VCaP (cell line): Measurements from ENCODE around the gene ACTA2.

Experiments used
- H3K27ac ChIP-seq: fragments of 450-650 bp; 2 replicates; pipeline ENCODE4 v1.5.1; 2017
- CTCF ChIP-seq: fragments of 450-650 bp; conservative IDR thresholded peaks from 2 replicates; pipeline ENCODE4 v1.5.1; 2017; ENCODE audit warnings: mild to moderate bottlenecking, moderate library complexity

Gene ACTA2

DNA sequence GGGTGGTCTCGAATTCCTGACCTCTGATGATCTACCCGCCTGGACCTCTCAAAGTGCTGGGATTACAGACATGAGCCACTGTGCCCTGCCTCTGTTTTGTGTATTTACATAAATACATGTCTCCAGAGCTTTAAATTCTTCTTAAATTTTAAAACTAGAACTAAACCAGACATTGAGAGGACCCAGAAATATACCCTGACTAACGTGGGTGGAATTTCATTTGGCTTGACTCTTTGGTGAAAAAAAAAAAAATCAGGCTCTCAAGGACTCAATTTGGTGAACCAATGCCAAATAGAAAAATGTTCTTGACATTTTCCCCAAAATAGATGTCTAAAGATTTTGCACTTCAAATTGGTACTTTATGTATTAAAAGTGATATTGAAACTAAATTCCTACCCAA is 21.4 kb upstream of the ACTA2 start:
- H3K27ac ChIP-seq: peak overlapping the region; percentile 77; the same call in 1 of the 2 replicates
- TF ChIP-seq CTCF: no peak

- peak overlapping the region; percentile 16; the same call in 1 of the 2 replicates for H3K27ac ChIP-seq
- no peak for TF ChIP-seq CTCF
Measured at GRCh38 chr10:88971221-88972061, 18.9 kb upstream of the ACTA2 start.

DNA sequence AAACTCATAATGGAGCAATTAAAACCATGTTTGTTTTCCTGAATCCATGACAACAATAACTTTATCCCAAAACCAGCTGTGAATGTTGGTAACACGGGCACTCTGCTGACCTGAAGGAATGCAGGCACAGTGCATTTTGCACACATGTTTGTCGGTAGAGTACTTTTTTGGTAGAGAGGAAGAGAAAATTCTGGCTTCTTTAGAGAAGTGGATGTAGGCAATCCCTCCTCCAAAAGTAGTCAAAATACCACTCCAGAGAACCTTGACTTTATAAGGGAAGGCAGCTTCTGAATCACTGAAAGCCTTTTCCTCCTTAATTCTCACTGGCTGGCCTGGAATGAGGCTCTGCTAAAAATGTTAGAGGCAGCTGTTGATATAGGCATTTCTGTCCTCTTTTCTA is 15.8 kb upstream of the ACTA2 start:
- no peak for TF ChIP-seq CTCF
- H3K27ac ChIP-seq: no peak overlapping the region

GRCh38 chr10:88966797-88967196 is 14.2 kb upstream of the ACTA2 start:
- TF ChIP-seq CTCF: no peak
- H3K27ac ChIP-seq: no peak overlapping the region

GRCh38 chr10:88964869-88965415 is 12.4 kb upstream of the ACTA2 start:
- TF ChIP-seq CTCF: no peak

GRCh38 chr10:88964360-88964759 is 11.8 kb upstream of the ACTA2 start:
- no peak overlapping the region for H3K27ac ChIP-seq
- TF ChIP-seq CTCF: no peak

More at GRCh38 chr10:88964869-88965415, 12.4 kb upstream of the ACTA2 start:
- H3K27ac ChIP-seq: no peak overlapping the region

DNA sequence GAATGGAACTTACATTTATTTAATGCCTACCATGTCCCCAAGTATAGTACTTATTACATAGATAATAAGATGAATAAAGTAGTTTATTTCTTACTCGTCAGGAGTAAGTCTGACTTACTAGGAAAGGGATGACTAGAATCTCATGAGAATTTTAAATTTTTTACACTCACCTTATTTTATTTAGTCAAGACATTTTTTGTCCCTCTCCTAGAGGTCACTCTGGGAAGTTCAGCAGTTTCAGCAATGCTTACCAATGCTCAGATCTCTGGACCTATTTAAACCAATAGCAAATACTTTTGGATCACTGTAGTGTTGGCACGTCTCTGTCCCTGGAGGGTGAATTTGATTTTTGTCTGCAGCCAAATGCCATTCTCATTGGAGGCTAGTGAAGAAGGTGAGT is 10.7 kb upstream of the ACTA2 start:
- TF ChIP-seq CTCF: no peak
- no peak overlapping the region for H3K27ac ChIP-seq
